Panc1 (cell line): ENCODE measurements around the gene SYPL2.
"Not testable (repeated sequence)": the region's sequence is repeated elsewhere in the genome, so short reads cannot be mapped to it uniquely, and the experiment has no call there.

Experiments used
- POLR2AphosphoS5 ChIP-seq: IDR thresholded peaks from 2 replicates; pipeline ENCODE4 v1.6.1; 2012; ENCODE audit warnings: mild to moderate bottlenecking, low read depth, low read length, moderate library complexity
- SIN3A ChIP-seq: IDR thresholded peaks from 2 replicates; pipeline ENCODE4 v1.6.1; 2012; ENCODE audit warnings: low read depth, mild to moderate bottlenecking, low read length, moderate library complexity, borderline replicate concordance; ENCODE audit not compliant: insufficient read depth
- TCF7L2 ChIP-seq: IDR thresholded peaks from 2 replicates; pipeline ENCODE4 v1.6.1; 2011; ENCODE audit warnings: mild to moderate bottlenecking, low read depth, low read length, inconsistent platforms
- TF ChIP-seq, protein P1 (sequence below): fragments of 450-650 bp; IDR thresholded peaks from 2 replicates; pipeline ENCODE4 v1.5.1; 2017; ENCODE audit warnings: mild to moderate bottlenecking
- TF ChIP-seq, protein P2 (sequence below), 2 experiments: IDR thresholded peaks; 2 replicates each; pipeline ENCODE4 v1.6.1; 2011 to 2012; ENCODE audit warnings: low read depth in 2 of 2, control low read depth in 1 of 2, low read length in 1 of 2, mild to moderate bottlenecking in 1 of 2, moderate library complexity in 1 of 2; ENCODE audit not compliant: insufficient read depth in 1 of 2

DNA sequence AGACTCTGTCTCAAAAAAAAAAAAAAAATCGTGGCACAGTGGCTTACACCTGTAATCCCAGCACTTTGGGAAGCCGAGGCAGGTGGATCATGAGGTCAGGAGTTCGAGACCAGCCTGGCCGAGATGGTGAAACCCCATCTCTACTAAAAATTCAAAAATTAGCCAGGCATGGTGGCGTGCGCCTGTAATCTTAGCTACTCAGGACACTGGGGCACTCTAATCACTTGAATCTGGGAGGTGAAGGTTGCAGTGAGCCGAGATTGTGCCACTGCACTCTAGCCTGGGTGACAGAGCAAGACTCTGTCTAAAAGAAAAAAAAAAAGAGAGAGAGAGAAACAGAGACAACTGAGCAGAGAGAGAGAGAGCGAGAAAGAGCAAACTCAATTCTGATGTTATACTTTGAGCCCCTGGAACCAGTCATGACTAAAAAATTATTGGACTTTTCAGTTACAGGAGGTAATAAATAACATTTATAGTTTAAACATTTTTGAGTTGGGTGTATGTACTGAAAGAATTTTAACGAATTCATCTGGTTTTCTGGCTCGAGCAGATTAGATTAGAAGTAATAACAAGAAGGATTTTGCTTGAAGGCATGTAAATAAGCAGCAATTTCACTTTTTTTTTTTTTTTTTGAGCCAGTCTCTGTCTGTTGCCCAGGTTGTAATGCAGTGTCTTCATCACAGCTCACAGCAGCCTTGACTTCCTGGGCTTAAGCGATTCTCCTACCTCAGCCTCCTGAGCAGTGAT is 20.2 kb upstream of the SYPL2 start:
- TF ChIP-seq SIN3A, POLR2AphosphoS5, TCF7L2: not testable (repeated sequence)
- TF ChIP-seq, protein P1, sequence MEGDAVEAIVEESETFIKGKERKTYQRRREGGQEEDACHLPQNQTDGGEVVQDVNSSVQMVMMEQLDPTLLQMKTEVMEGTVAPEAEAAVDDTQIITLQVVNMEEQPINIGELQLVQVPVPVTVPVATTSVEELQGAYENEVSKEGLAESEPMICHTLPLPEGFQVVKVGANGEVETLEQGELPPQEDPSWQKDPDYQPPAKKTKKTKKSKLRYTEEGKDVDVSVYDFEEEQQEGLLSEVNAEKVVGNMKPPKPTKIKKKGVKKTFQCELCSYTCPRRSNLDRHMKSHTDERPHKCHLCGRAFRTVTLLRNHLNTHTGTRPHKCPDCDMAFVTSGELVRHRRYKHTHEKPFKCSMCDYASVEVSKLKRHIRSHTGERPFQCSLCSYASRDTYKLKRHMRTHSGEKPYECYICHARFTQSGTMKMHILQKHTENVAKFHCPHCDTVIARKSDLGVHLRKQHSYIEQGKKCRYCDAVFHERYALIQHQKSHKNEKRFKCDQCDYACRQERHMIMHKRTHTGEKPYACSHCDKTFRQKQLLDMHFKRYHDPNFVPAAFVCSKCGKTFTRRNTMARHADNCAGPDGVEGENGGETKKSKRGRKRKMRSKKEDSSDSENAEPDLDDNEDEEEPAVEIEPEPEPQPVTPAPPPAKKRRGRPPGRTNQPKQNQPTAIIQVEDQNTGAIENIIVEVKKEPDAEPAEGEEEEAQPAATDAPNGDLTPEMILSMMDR, result not testable (repeated sequence)
- TF ChIP-seq, protein P2, sequence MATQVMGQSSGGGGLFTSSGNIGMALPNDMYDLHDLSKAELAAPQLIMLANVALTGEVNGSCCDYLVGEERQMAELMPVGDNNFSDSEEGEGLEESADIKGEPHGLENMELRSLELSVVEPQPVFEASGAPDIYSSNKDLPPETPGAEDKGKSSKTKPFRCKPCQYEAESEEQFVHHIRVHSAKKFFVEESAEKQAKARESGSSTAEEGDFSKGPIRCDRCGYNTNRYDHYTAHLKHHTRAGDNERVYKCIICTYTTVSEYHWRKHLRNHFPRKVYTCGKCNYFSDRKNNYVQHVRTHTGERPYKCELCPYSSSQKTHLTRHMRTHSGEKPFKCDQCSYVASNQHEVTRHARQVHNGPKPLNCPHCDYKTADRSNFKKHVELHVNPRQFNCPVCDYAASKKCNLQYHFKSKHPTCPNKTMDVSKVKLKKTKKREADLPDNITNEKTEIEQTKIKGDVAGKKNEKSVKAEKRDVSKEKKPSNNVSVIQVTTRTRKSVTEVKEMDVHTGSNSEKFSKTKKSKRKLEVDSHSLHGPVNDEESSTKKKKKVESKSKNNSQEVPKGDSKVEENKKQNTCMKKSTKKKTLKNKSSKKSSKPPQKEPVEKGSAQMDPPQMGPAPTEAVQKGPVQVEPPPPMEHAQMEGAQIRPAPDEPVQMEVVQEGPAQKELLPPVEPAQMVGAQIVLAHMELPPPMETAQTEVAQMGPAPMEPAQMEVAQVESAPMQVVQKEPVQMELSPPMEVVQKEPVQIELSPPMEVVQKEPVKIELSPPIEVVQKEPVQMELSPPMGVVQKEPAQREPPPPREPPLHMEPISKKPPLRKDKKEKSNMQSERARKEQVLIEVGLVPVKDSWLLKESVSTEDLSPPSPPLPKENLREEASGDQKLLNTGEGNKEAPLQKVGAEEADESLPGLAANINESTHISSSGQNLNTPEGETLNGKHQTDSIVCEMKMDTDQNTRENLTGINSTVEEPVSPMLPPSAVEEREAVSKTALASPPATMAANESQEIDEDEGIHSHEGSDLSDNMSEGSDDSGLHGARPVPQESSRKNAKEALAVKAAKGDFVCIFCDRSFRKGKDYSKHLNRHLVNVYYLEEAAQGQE (IDR thresholded peaks at IDR 0.05; ENCODE audit: insufficient read depth in 1 of 2, low read depth in 2 of 2, low read length in 1 of 2), result not testable (repeated sequence)
